ENCODE results near the gene CXCR1. TPM values are rescaled to one million over a fixed set of nuclear protein-coding genes. Genes with fewer than 3 reads are reported as not detected.

Gene CXCR1
- total RNA-seq, 4 donors from 2014 or later, result 2.3 TPM; not detected in 3

GRCh38 chr2:218127929-218128455 lies 38.8 kb downstream of the CXCR1 start:
- TF ChIP-seq, protein P1, sequence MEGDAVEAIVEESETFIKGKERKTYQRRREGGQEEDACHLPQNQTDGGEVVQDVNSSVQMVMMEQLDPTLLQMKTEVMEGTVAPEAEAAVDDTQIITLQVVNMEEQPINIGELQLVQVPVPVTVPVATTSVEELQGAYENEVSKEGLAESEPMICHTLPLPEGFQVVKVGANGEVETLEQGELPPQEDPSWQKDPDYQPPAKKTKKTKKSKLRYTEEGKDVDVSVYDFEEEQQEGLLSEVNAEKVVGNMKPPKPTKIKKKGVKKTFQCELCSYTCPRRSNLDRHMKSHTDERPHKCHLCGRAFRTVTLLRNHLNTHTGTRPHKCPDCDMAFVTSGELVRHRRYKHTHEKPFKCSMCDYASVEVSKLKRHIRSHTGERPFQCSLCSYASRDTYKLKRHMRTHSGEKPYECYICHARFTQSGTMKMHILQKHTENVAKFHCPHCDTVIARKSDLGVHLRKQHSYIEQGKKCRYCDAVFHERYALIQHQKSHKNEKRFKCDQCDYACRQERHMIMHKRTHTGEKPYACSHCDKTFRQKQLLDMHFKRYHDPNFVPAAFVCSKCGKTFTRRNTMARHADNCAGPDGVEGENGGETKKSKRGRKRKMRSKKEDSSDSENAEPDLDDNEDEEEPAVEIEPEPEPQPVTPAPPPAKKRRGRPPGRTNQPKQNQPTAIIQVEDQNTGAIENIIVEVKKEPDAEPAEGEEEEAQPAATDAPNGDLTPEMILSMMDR (IDR thresholded peaks at IDR 0.05; ENCODE audit: low read depth), result no peak

- TF ChIP-seq, protein P1 (IDR thresholded peaks at IDR 0.05; ENCODE audit: low read depth), result no peak
Measured at GRCh38 chr2:218125626-218126080, 41.1 kb downstream of the CXCR1 start, which contains the start of gene CXCR2. Gene CXCR2 (plus strand): TSS chr2:218126028. CDS start chr2:218134802, 8,774 bp downstream.

GRCh38 chr2:218125095-218125494 lies 41.7 kb downstream of the CXCR1 start:
- TF ChIP-seq, protein P1 (IDR thresholded peaks at IDR 0.05; ENCODE audit: low read depth), result no peak

DNA sequence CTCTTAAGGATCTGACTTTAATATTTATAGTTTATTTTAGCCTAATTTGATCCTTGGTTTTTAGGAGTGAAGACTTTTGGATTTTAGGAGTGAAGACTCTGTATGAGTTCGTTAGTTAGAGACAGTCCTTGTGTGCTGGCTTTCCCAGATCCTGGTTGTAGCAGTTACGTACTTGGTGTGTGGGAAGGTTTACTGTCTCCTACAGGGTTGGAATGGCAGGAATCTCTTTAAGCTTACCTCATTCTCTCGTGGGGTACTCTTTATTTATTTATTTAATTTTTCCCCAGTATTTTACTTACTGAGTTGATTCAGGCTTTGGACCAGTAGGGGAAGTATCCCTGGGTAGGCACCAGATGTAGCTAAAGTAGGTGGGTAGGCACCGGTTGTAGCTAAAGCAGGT lies 42.8 kb downstream of the CXCR1 start:
- TF ChIP-seq, protein P1 (IDR thresholded peaks at IDR 0.05; ENCODE audit: low read depth), result no peak

Other genes starting within 250 kb of the CXCR1 start
- 1,000 to 10,000 TPM in 1 of 4 donors, 100 to 1,000 TPM in 3; 310 to 1,168 (median 450) TPM for gene TNS1, start 164.0 kb downstream of the CXCR1 start, total RNA-seq
- gene RUFY4, start 97.7 kb downstream of the CXCR1 start, total RNA-seq, result 1 to 10 TPM in 1 of 4 donors, under 1 TPM in 1, not detected in 2; 0.85 to 2.4 TPM
- 1 to 10 TPM in 2 of 4 donors, under 1 TPM in 1, not detected in 1; 0.34 to 3.0 (median 1.6) TPM for gene CXCR2, start 40.9 kb downstream of the CXCR1 start, total RNA-seq
- gene ARPC2, start 50.2 kb upstream of the CXCR1 start, total RNA-seq, result 100 to 1,000 TPM; 273 to 501 (median 341) TPM
- gene GPBAR1, start 94.1 kb upstream of the CXCR1 start, total RNA-seq, result 10 to 100 TPM; 10.9 to 28.1 (median 16.8) TPM
- 100 to 1,000 TPM in 3 of 4 donors, 10 to 100 TPM in 1; 94.9 to 186 (median 123) TPM for gene AAMP, start 103.2 kb upstream of the CXCR1 start, total RNA-seq
- gene PNKD, start 103.6 kb upstream of the CXCR1 start, total RNA-seq, result 10 to 100 TPM; 26.1 to 50.4 (median 46.7) TPM
- 100 to 1,000 TPM; 246 to 398 (median 281) TPM for gene TMBIM1, start 125.5 kb upstream of the CXCR1 start, total RNA-seq
- gene CATIP, start 189.9 kb upstream of the CXCR1 start, total RNA-seq, result not detected
- 100 to 1,000 TPM in 1 of 4 donors, 10 to 100 TPM in 3; 50.5 to 103 (median 65.4) TPM for gene SLC11A1, start 215.3 kb upstream of the CXCR1 start, total RNA-seq
- gene CTDSP1, start 232.9 kb upstream of the CXCR1 start, total RNA-seq, result 100 to 1,000 TPM in 2 of 4 donors, 10 to 100 TPM in 2; 74.7 to 163 (median 96.3) TPM

Data from subcutaneous adipose tissue (tissue), 4 donors.